PC-3 (cell line): ENCODE measurements around the gene RFESD. TPM values are rescaled to one million over a fixed set of nuclear protein-coding genes. Genes with fewer than 3 reads are reported as not detected.

ENCODE experiments used
- ATAC-seq: fragments of 200-7000 bp; cut with Tn5 transposase; 2 replicates; pipeline ENCODE4 v1.9.1; 2020; ENCODE audit warnings: mild to moderate bottlenecking, moderate library complexity
- BruUV-seq: library from RNA; stranded (reverse); fragments of 400-500 nt; replicated peaks from 2 replicates; lab custom pipeline; 2021; lab: Mats Ljungman, UMichigan
- CTCF ChIA-PET: fragments of 300-600 bp; sonication (Branson Sonifier 250); formaldehyde crosslinking; loops from one replicate; lab custom pipeline; 2022; ENCODE audit warnings: antibody characterized with exemption; lab: Charles Lee
- POLR2A ChIA-PET: fragments of 300-600 bp; sonication (Branson Sonifier 250); formaldehyde crosslinking; loops from one replicate; lab custom pipeline; 2022; ENCODE audit warnings: antibody characterized with exemption; ENCODE audit not compliant: unreplicated experiment; lab: Charles Lee
- DNase-seq: peaks from one replicate; pipeline ENCODE4 v3.0.0-alpha.2; 2015
- H2AFZ ChIP-seq: fragments of 300-600 bp; sonication (generic); 2 replicates; pipeline ENCODE4 v1.6.0; 2016; ENCODE audit warnings: antibody characterized with exemption, low read length
- H3F3A ChIP-seq: fragments of 300-600 bp; sonication (generic); one replicate; pipeline ENCODE4 v1.6.0; 2017; ENCODE audit warnings: antibody characterized with exemption, low read length, control low read depth, mild to moderate bottlenecking; ENCODE audit not compliant: unreplicated experiment
- H3K27ac ChIP-seq: fragments of 300-600 bp; sonication (generic); 2 replicates; pipeline ENCODE4 v1.5.1; 2016; ENCODE audit warnings: mild to moderate bottlenecking, low read length
- H3K27me3 ChIP-seq: fragments of 300-600 bp; sonication (generic); 2 replicates; pipeline ENCODE4 v1.6.1; 2016; ENCODE audit warnings: low read length, mixed read lengths
- H3K36me3 ChIP-seq: fragments of 300-600 bp; sonication (generic); 2 replicates; pipeline ENCODE4 v1.6.1; 2016; ENCODE audit warnings: low read depth, mixed run types, low read length, mixed read lengths
- H3K4me1 ChIP-seq: fragments of 300-600 bp; sonication (generic); 2 replicates; pipeline ENCODE4 v1.5.1; 2016; ENCODE audit warnings: low read length; ENCODE audit not compliant: insufficient read depth
- H3K4me2 ChIP-seq: fragments of 300-600 bp; sonication (generic); 2 replicates; pipeline ENCODE4 v1.6.0; 2016; ENCODE audit warnings: low read length
- H3K4me3 ChIP-seq: fragments of 300-600 bp; sonication (generic); 2 replicates; pipeline ENCODE4 v1.5.1; 2016; ENCODE audit warnings: mild to moderate bottlenecking, low read length, mixed read lengths
- H3K79me2 ChIP-seq: fragments of 300-600 bp; sonication (generic); 2 replicates; pipeline ENCODE4 v1.6.1; 2017; ENCODE audit warnings: low read length, mixed read lengths
- H3K9ac ChIP-seq: fragments of 300-600 bp; sonication (generic); 2 replicates; pipeline ENCODE4 v1.6.0; 2016; ENCODE audit warnings: mild to moderate bottlenecking, low read length
- H3K9me2 ChIP-seq: fragments of 300-600 bp; sonication (generic); replicated peaks from 2 replicates; pipeline ENCODE4 v1.6.1; 2016; ENCODE audit warnings: mixed run types, low read length, mixed read lengths
- H3K9me3 ChIP-seq: fragments of 300-600 bp; sonication (generic); 2 replicates; pipeline ENCODE4 v1.6.1; 2016; ENCODE audit warnings: low read length, mixed read lengths
- H4K20me1 ChIP-seq: fragments of 300-600 bp; sonication (generic); 2 replicates; pipeline ENCODE4 v1.6.1; 2016; ENCODE audit warnings: low read length, mixed read lengths
- CTCF ChIP-seq: fragments of 300-600 bp; sonication (generic); conservative IDR thresholded peaks from 2 replicates; pipeline ENCODE4 v1.5.1; 2017; ENCODE audit warnings: antibody characterized with exemption, low read depth, mild to moderate bottlenecking, low read length
- EZH2 ChIP-seq: fragments of 300-600 bp; sonication (generic); IDR thresholded peaks from one replicate; pipeline ENCODE4 v1.6.1; 2017; ENCODE audit warnings: antibody characterized with exemption, mild to moderate bottlenecking, low read length; ENCODE audit not compliant: unreplicated experiment
- EZH2phosphoT487 ChIP-seq: fragments of 300-600 bp; sonication (generic); IDR thresholded peaks from 2 replicates; pipeline ENCODE4 v1.6.1; 2018; ENCODE audit warnings: mild to moderate bottlenecking, antibody characterized with exemption, low read length, borderline replicate concordance
- intact Hi-C: fragments of 100-400 bp; cut with micrococcal nuclease; formaldehyde crosslinking; loops from 2 replicates; pipeline ENCODE4 v1.9.0; 2023
- total RNA-seq: library from RNA; depleted of rRNA; stranded (reverse); fragments of >200 nt; gene quantifications from 2 replicates; pipeline ENCODE4 v1.2.3, GENCODE V29; 2014

Gene RFESD
- total RNA-seq, 1 experiment from 2014 or later: 0.36 TPM

- BruUV-seq: no TSS peak
- no peaks in the 10 kb centered on the region for H3K9me2 ChIP-seq
- no peak overlapping the region for H3K27ac ChIP-seq
- no peak overlapping the region for H3K9ac ChIP-seq
- H3K79me2 ChIP-seq: no peaks in the 10 kb centered on the region
- no peak for ATAC-seq
- CTCF ChIA-PET: no interaction called here
- no peaks in the 10 kb centered on the region for H3K36me3 ChIP-seq
- no peak for DNase-seq
- H3K4me1 ChIP-seq: peaks cover 3% of the 10 kb centered on the region
- no peaks in the 10 kb centered on the region for H3K9me3 ChIP-seq
- POLR2A ChIA-PET: no interaction called here
- H4K20me1 ChIP-seq: no peaks in the 10 kb centered on the region
- no peak overlapping the region for H2AFZ ChIP-seq
- intact Hi-C loops: no loop called here
- TF ChIP-seq EZH2phosphoT487 (no peak), CTCF (no peak), EZH2 (no peak)
- H3F3A ChIP-seq: no peaks in the 10 kb centered on the region
- H3K27me3 ChIP-seq: no peaks in the 10 kb centered on the region
- H3K4me3 ChIP-seq: no peak overlapping the region
- no peak overlapping the region for H3K4me2 ChIP-seq
Observed at GRCh38 chr5:95600557-95600956, 46.0 kb upstream of the RFESD start.

GRCh38 chr5:95605786-95606185 lies 40.8 kb upstream of the RFESD start:
- intact Hi-C loops: no loop called here
- TF ChIP-seq EZH2 (no peak), CTCF (no peak), EZH2phosphoT487 (no peak)
- no peaks in the 10 kb centered on the region for H4K20me1 ChIP-seq
- no peak overlapping the region for H3K27ac ChIP-seq
- no peaks in the 10 kb centered on the region for H3K9me2 ChIP-seq
- no peaks in the 10 kb centered on the region for H3K79me2 ChIP-seq
- no peaks in the 10 kb centered on the region for H3K27me3 ChIP-seq
- ChIA-PET CTCF (no interaction called here), POLR2A (no interaction called here)
- H3K9me3 ChIP-seq: no peaks in the 10 kb centered on the region
- H2AFZ ChIP-seq: no peak overlapping the region
- no peak overlapping the region for H3K4me3 ChIP-seq
- DNase-seq: peak; percentile 55
- no TSS peak for BruUV-seq
- H3K4me1 ChIP-seq: peaks cover 16% of the 10 kb centered on the region
- no peak overlapping the region for H3K9ac ChIP-seq
- peak; percentile 98 for ATAC-seq
- no peaks in the 10 kb centered on the region for H3K36me3 ChIP-seq
- H3F3A ChIP-seq: no peaks in the 10 kb centered on the region
- H3K4me2 ChIP-seq: peak overlapping the region; percentile 4; the same call in 1 of the 2 replicates

- Histone ChIP-seq H3K27me3 (no peaks in the 10 kb centered on the region), H3K4me1 (peaks cover 16% of the 10 kb centered on the region), H3K79me2 (no peaks in the 10 kb centered on the region), H3K27ac (no peak overlapping the region), H2AFZ (0 out of 2 replicates have a peak overlapping the region, but pooled peaks have one; percentile 16), H3K4me3 (no peak overlapping the region), H3F3A (no peaks in the 10 kb centered on the region), H3K9ac (no peak overlapping the region), H3K4me2 (peak overlapping the region; percentile 4; the same call in 1 of the 2 replicates), H3K9me2 (no peaks in the 10 kb centered on the region), H3K9me3 (no peaks in the 10 kb centered on the region), H4K20me1 (no peaks in the 10 kb centered on the region), H3K36me3 (no peaks in the 10 kb centered on the region)
- no TSS peak for BruUV-seq
- ChIA-PET POLR2A (interaction anchor here (0.6 kb wide), 1 partner anchor 10 kb away, joined by 5 read pairs; no protein-coding TSS in a partner anchor), CTCF (no interaction called here)
- TF ChIP-seq CTCF: no peak
- DNase-seq (no peak), ATAC-seq (peak; percentile 62)
- intact Hi-C loops: no loop called here
Observed at GRCh38 chr5:95606419-95606818, 40.2 kb upstream of the RFESD start.
